Immature natural killer cell (primary cell): ENCODE data around the gene CEP72. TPM values are rescaled to one million over a fixed set of nuclear protein-coding genes. Genes with fewer than 3 reads are reported as not detected.
A peak's percentile ranks its signal among the peaks of the same experiment; 100 is the strongest.

ENCODE experiments used
- DNase-seq, 3 donors: peaks; one replicate each; pipeline ENCODE4 v3.0.0; 2022; ENCODE audit warnings: mixed read lengths in 1 of 3
- H3K27ac Mint-ChIP-seq, 6 donors: one replicate each; pipeline ENCODE4 v1.8.0; 2020; ENCODE audit warnings: mixed read lengths in 6 of 6, mild to moderate bottlenecking in 5 of 6, inconsistent platforms in 4 of 6, moderate library complexity in 3 of 6
- H3K27me3 Mint-ChIP-seq, 3 donors: one replicate each; pipeline ENCODE4 v1.8.0; 2020 to 2021; ENCODE audit warnings: low read depth in 3 of 3, mild to moderate bottlenecking in 3 of 3, mixed read lengths in 3 of 3, moderate library complexity in 3 of 3, inconsistent platforms in 1 of 3
- H3K36me3 Mint-ChIP-seq, 3 donors: one replicate each; pipeline ENCODE4 v1.8.0; 2020; ENCODE audit warnings: mixed read lengths in 3 of 3, inconsistent platforms in 2 of 3, mild to moderate bottlenecking in 2 of 3
- H3K4me1 Mint-ChIP-seq, 2 donors: one replicate each; pipeline ENCODE4 v1.8.0; 2020; ENCODE audit warnings: inconsistent platforms in 2 of 2, mild to moderate bottlenecking in 2 of 2, mixed read lengths in 2 of 2, moderate library complexity in 1 of 2
- H3K4me3 Mint-ChIP-seq, 5 donors: one replicate each; pipeline ENCODE4 v1.8.0; 2020; ENCODE audit warnings: mild to moderate bottlenecking in 5 of 5, mixed read lengths in 5 of 5, inconsistent platforms in 3 of 5, moderate library complexity in 3 of 5
- H3K9me3 Mint-ChIP-seq, 6 donors: one replicate each; pipeline ENCODE4 v1.8.0; 2020; ENCODE audit warnings: mild to moderate bottlenecking in 6 of 6, mixed read lengths in 6 of 6, inconsistent platforms in 4 of 6, moderate library complexity in 3 of 6
- polyA plus RNA-seq, 3 donors: library from polyadenylated mRNA; unstranded; fragments of 300-500 nt; fragmentation: Illumina TruSeq; gene quantifications; one replicate each; pipeline ENCODE4 v1.2.3, GENCODE V29; 2021

Gene CEP72
- polyA plus RNA-seq, 3 donors from 2014 or later: 1.9 to 4.0 (median 2.5) TPM

- no peak for DNase-seq
- H3K9me3 Mint-ChIP-seq: no peaks in the 10 kb centered on the region
Observed at GRCh38 chr5:635306-636055, 23.3 kb downstream of the CEP72 start.

GRCh38 chr5:636951-637350 is 24.8 kb downstream of the CEP72 start:
- Mint-ChIP-seq H3K27ac (no peak overlapping the region), H3K4me1 (no peaks in the 10 kb centered on the region), H3K4me3 (no peak overlapping the region), H3K27me3 (no peaks in the 10 kb centered on the region), H3K36me3 (peaks cover 20 to 38% (median 25%) of the 10 kb centered on the region in 3 donors), H3K9me3 (no peaks in the 10 kb centered on the region)
- DNase-seq: no peak

More at GRCh38 chr5:635306-636055, 23.3 kb downstream of the CEP72 start:
- H3K4me3 Mint-ChIP-seq: no peak overlapping the region
- H3K27ac Mint-ChIP-seq: no peak overlapping the region
- H3K27me3 Mint-ChIP-seq: no peaks in the 10 kb centered on the region
- H3K36me3 Mint-ChIP-seq: peaks cover 20 to 38% (median 25%) of the 10 kb centered on the region in 3 donors
- no peaks in the 10 kb centered on the region for H3K4me1 Mint-ChIP-seq

- H3K9me3 Mint-ChIP-seq: no peaks in the 10 kb centered on the region
- H3K27ac Mint-ChIP-seq: no peak overlapping the region
- no peak overlapping the region for H3K4me3 Mint-ChIP-seq
- H3K4me1 Mint-ChIP-seq: no peaks in the 10 kb centered on the region
- no peak for DNase-seq
- peaks cover 0 to 2% (median 0%) of the 10 kb centered on the region in 3 donors for H3K27me3 Mint-ChIP-seq
- peaks cover 20 to 38% (median 25%) of the 10 kb centered on the region in 3 donors for H3K36me3 Mint-ChIP-seq
Observed at GRCh38 chr5:637581-638450, 25.7 kb downstream of the CEP72 start.

GRCh38 chr5:638501-639252 is 26.5 kb downstream of the CEP72 start:
- no peak overlapping the region for H3K27ac Mint-ChIP-seq
- no peaks in the 10 kb centered on the region for H3K4me1 Mint-ChIP-seq
- H3K9me3 Mint-ChIP-seq: no peaks in the 10 kb centered on the region
- H3K27me3 Mint-ChIP-seq: peaks cover 0 to 2% (median 0%) of the 10 kb centered on the region in 3 donors
- no peak overlapping the region for H3K4me3 Mint-ChIP-seq
- no peak for DNase-seq
- H3K36me3 Mint-ChIP-seq: peaks cover 20 to 38% (median 25%) of the 10 kb centered on the region in 3 donors

- peaks cover 22 to 37% (median 27%) of the 10 kb centered on the region in 3 donors for H3K36me3 Mint-ChIP-seq
- no peak overlapping the region for H3K27ac Mint-ChIP-seq
- peaks cover 0 to 2% (median 0%) of the 10 kb centered on the region in 3 donors for H3K27me3 Mint-ChIP-seq
- DNase-seq: no peak
- no peaks in the 10 kb centered on the region for H3K9me3 Mint-ChIP-seq
- no peaks in the 10 kb centered on the region for H3K4me1 Mint-ChIP-seq
- H3K4me3 Mint-ChIP-seq: no peak overlapping the region
Observed at GRCh38 chr5:639253-639530, 27.1 kb downstream of the CEP72 start.

GRCh38 chr5:639584-640213 is 27.6 kb downstream of the CEP72 start:
- peaks cover 0 to 2% (median 0%) of the 10 kb centered on the region in 3 donors for H3K27me3 Mint-ChIP-seq
- no peak overlapping the region for H3K27ac Mint-ChIP-seq
- H3K9me3 Mint-ChIP-seq: no peaks in the 10 kb centered on the region
- H3K36me3 Mint-ChIP-seq: peaks cover 23 to 36% (median 25%) of the 10 kb centered on the region in 3 donors
- no peak for DNase-seq
- no peak overlapping the region for H3K4me3 Mint-ChIP-seq
- H3K4me1 Mint-ChIP-seq: no peaks in the 10 kb centered on the region

GRCh38 chr5:640461-641330 is 28.6 kb downstream of the CEP72 start:
- no peak overlapping the region for H3K27ac Mint-ChIP-seq

GRCh38 chr5:641331-641765 is 29.2 kb downstream of the CEP72 start:
- Mint-ChIP-seq H3K27me3 (peaks cover 2 to 14% (median 3%) of the 10 kb centered on the region in 3 donors), H3K36me3 (peaks cover 17 to 22% (median 19%) of the 10 kb centered on the region in 3 donors), H3K4me1 (no peaks in the 10 kb centered on the region), H3K27ac (no peak overlapping the region), H3K4me3 (no peak overlapping the region), H3K9me3 (peaks cover 0 to 1% (median 0%) of the 10 kb centered on the region in 6 donors)
- no peak for DNase-seq

More at GRCh38 chr5:640461-641330, 28.6 kb downstream of the CEP72 start:
- Mint-ChIP-seq H3K27me3 (peaks cover 0 to 8% (median 2%) of the 10 kb centered on the region in 3 donors), H3K4me1 (no peaks in the 10 kb centered on the region), H3K36me3 (peaks cover 17 to 29% (median 20%) of the 10 kb centered on the region in 3 donors), H3K4me3 (no peak overlapping the region), H3K9me3 (no peaks in the 10 kb centered on the region)
- no peak for DNase-seq

- H3K27ac Mint-ChIP-seq: no peak overlapping the region
- peaks cover 0 to 1% (median 0%) of the 10 kb centered on the region in 6 donors for H3K9me3 Mint-ChIP-seq
- DNase-seq: no peak
- peaks cover 11 to 16% (median 13%) of the 10 kb centered on the region in 3 donors for H3K36me3 Mint-ChIP-seq
- no peak overlapping the region for H3K4me3 Mint-ChIP-seq
- peaks cover 2 to 15% (median 3%) of the 10 kb centered on the region in 3 donors for H3K27me3 Mint-ChIP-seq
- H3K4me1 Mint-ChIP-seq: peaks cover 0 to 2% of the 10 kb centered on the region in 2 donors
Observed at GRCh38 chr5:642481-642880, 30.3 kb downstream of the CEP72 start.

GRCh38 chr5:643351-643801 is 31.2 kb downstream of the CEP72 start:
- no peak for DNase-seq
- Mint-ChIP-seq H3K27ac (no peak overlapping the region), H3K4me3 (no peak overlapping the region), H3K27me3 (peaks cover 2 to 15% (median 3%) of the 10 kb centered on the region in 3 donors), H3K4me1 (peaks cover 0 to 2% of the 10 kb centered on the region in 2 donors), H3K36me3 (peaks cover 10 to 12% (median 11%) of the 10 kb centered on the region in 3 donors), H3K9me3 (peaks cover 0 to 2% (median 0%) of the 10 kb centered on the region in 6 donors)

GRCh38 chr5:643811-644271 is 31.7 kb downstream of the CEP72 start:
- peaks cover 0 to 2% (median 0%) of the 10 kb centered on the region in 6 donors for H3K9me3 Mint-ChIP-seq
- peaks cover 0 to 2% of the 10 kb centered on the region in 2 donors for H3K4me1 Mint-ChIP-seq
- H3K27ac Mint-ChIP-seq: no peak overlapping the region
- DNase-seq: no peak
- peaks cover 10 to 12% (median 11%) of the 10 kb centered on the region in 3 donors for H3K36me3 Mint-ChIP-seq
- peaks cover 2 to 15% (median 3%) of the 10 kb centered on the region in 3 donors for H3K27me3 Mint-ChIP-seq
- no peak overlapping the region for H3K4me3 Mint-ChIP-seq

GRCh38 chr5:644509-644908 is 32.4 kb downstream of the CEP72 start:
- Mint-ChIP-seq H3K9me3 (peaks cover 0 to 2% (median 0%) of the 10 kb centered on the region in 6 donors), H3K27ac (peak overlapping the region in 1 of 6 donors; percentile 45), H3K4me1 (peaks cover 0 to 2% of the 10 kb centered on the region in 2 donors), H3K27me3 (peaks cover 2 to 15% (median 3%) of the 10 kb centered on the region in 3 donors), H3K4me3 (no peak overlapping the region), H3K36me3 (peaks cover 10 to 12% (median 11%) of the 10 kb centered on the region in 3 donors)
- DNase-seq: no peak
